Right lobe of liver (tissue), 4 donors: ENCODE measurements around the gene BORCS6.

ENCODE experiments used
- CTCF ChIP-seq, 4 donors: fragments of 200-600 bp in 3 of 4; fragments of 450-650 bp in 1 of 4; IDR thresholded peaks; one replicate each; pipeline versions ENCODE4 v1.5.1 to v1.8.0; 2016 to 2022; ENCODE audit warnings: antibody characterized with exemption in 4 of 4, mild to moderate bottlenecking in 2 of 4
- POLR2A ChIP-seq: fragments of 450-650 bp; IDR thresholded peaks from one replicate; pipeline ENCODE4 v1.6.1; 2017; ENCODE audit warnings: antibody characterized with exemption, mild to moderate bottlenecking
- donor health status: DM: no; HTN: no; CAD: no.
- donor health status: DM: no; HTN: no; CAD: no.
- donor health status: DM: no; HTN: yes; CAD: no.

GRCh38 chr17:8155996-8156245 is 34.1 kb downstream of the BORCS6 start:
- no peak for TF ChIP-seq CTCF (IDR thresholded peaks at IDR 0.05)
- TF ChIP-seq POLR2A: no peak
